Measurements from ENCODE around the gene PHF19. TPM values are rescaled to one million over a fixed set of nuclear protein-coding genes. Genes with fewer than 3 reads are reported as not detected.

The PHF19 gene
- polyA plus RNA-seq, 1 donor from 2014 or later, result 4.9 TPM

DNA sequence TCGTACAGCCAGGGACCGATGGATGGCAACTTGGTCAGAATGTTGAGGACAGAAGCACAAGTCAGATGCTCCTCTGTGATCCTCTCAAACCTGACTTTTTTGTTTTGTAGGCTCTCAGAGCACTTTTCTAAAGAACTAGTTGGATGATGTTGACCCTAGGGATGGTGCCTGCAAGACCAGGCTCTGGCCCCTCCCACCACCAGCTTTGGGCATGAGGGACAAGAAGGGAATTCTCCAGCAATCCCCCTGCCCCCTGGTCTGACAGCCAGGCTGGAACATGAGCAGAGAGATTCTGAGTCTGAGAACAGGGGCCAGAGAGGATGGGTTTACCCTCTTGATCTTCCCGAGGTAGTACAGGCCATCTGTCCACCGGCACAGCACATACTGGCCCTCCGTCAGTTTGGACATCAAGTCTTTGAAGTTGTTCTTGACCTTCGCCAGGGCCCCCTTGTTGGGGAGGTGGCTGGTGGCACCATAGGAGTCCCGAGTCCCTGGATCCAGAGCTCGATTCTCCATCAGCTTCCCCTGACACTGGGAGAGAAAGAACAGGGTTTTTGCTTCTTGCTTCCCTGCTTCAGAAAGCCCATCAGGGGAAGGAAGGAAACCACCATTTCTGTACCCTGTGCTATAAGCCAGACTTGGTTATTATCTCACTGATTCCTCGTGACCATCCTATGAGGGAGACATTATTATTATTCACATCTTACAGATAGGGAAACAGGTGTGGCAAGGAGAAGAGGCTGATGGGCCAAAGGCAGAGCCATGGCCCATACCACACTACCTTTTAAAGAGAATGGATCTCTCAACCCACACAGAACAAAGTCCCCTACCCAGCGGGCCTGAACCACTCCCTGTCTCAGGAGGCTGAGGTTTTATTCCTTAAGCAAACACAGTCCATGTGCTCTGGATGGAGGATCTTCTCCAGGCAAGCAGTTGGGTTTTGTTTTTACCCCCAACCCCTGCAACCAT, 2.5 kb downstream of the PHF19 start:
- Histone ChIP-seq H3K9ac (ENCODE audit: low read length) (no peak overlapping the region), H3K9me3 (ENCODE audit: low read length) (no peaks in the 10 kb centered on the region), H3K4me3 (ENCODE audit: low read length) (no peak overlapping the region), H2AFZ (ENCODE audit: low read depth, low read length) (no peak overlapping the region), H3K27me3 (ENCODE audit: insufficient read depth, low read depth, low read length) (peaks cover 10% of the 10 kb centered on the region), H3K4me2 (ENCODE audit: low read length) (no peak overlapping the region), H3K79me2 (replicated peaks; ENCODE audit: insufficient read depth, low read length) (no peaks in the 10 kb centered on the region), H4K20me1 (ENCODE audit: insufficient read depth) (no peaks in the 10 kb centered on the region), H3K9me2 (ENCODE audit: insufficient read depth, low read length) (no peaks in the 10 kb centered on the region), H3K36me3 (ENCODE audit: insufficient read depth, low read length) (no peaks in the 10 kb centered on the region), H3F3A (ENCODE audit: insufficient read depth, low read length, poor library complexity, severe bottlenecking) (peaks cover 4% of the 10 kb centered on the region), H3K27ac (ENCODE audit: low read length) (no peak overlapping the region)
- no peak for TF ChIP-seq EP300 (conservative IDR thresholded peaks at IDR 0.05; ENCODE audit: poor library complexity, severe bottlenecking)
- TF ChIP-seq POLR2AphosphoS5 (IDR thresholded peaks at IDR 0.05), result no peak
- TF ChIP-seq EZH2 (IDR thresholded peaks at IDR 0.05; ENCODE audit: borderline replicate concordance, insufficient read depth, low read length, poor library complexity, severe bottlenecking), result no peak

DNA sequence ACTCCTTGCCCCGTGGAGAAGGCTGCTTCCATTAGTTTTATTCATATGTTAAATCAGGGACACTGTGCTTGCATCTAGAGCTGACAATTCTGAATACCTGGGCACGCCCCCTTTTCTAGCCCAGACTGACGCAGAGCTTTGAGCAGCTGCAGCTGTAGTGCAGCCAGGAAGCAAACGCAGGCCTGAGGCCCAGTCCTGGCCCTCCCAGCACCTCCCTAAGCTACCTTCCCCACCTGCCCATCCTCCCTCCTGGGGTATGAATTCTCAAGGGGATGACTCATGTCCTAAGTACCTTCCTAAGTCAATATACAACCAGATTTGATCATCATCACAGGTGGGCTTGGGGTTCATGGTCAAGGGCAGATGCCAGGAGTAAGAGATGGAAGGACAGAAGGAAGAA, 3.5 kb downstream of the PHF19 start:
- Histone ChIP-seq H4K20me1 (ENCODE audit: insufficient read depth) (no peaks in the 10 kb centered on the region), H3K27ac (ENCODE audit: low read length) (no peak overlapping the region), H2AFZ (ENCODE audit: low read depth, low read length) (no peak overlapping the region), H3K27me3 (ENCODE audit: insufficient read depth, low read depth, low read length) (peaks cover 10% of the 10 kb centered on the region), H3K4me3 (ENCODE audit: low read length) (no peak overlapping the region), H3K36me3 (ENCODE audit: insufficient read depth, low read length) (no peaks in the 10 kb centered on the region), H3K79me2 (replicated peaks; ENCODE audit: insufficient read depth, low read length) (no peaks in the 10 kb centered on the region), H3K9ac (ENCODE audit: low read length) (no peak overlapping the region), H3K9me2 (ENCODE audit: insufficient read depth, low read length) (no peaks in the 10 kb centered on the region), H3F3A (ENCODE audit: insufficient read depth, low read length, poor library complexity, severe bottlenecking) (peaks cover 4% of the 10 kb centered on the region), H3K9me3 (ENCODE audit: low read length) (no peaks in the 10 kb centered on the region), H3K4me2 (ENCODE audit: low read length) (no peak overlapping the region)
- no peak for TF ChIP-seq TAF1 (IDR thresholded peaks at IDR 0.05; ENCODE audit: low read depth)
- TF ChIP-seq, protein P1, sequence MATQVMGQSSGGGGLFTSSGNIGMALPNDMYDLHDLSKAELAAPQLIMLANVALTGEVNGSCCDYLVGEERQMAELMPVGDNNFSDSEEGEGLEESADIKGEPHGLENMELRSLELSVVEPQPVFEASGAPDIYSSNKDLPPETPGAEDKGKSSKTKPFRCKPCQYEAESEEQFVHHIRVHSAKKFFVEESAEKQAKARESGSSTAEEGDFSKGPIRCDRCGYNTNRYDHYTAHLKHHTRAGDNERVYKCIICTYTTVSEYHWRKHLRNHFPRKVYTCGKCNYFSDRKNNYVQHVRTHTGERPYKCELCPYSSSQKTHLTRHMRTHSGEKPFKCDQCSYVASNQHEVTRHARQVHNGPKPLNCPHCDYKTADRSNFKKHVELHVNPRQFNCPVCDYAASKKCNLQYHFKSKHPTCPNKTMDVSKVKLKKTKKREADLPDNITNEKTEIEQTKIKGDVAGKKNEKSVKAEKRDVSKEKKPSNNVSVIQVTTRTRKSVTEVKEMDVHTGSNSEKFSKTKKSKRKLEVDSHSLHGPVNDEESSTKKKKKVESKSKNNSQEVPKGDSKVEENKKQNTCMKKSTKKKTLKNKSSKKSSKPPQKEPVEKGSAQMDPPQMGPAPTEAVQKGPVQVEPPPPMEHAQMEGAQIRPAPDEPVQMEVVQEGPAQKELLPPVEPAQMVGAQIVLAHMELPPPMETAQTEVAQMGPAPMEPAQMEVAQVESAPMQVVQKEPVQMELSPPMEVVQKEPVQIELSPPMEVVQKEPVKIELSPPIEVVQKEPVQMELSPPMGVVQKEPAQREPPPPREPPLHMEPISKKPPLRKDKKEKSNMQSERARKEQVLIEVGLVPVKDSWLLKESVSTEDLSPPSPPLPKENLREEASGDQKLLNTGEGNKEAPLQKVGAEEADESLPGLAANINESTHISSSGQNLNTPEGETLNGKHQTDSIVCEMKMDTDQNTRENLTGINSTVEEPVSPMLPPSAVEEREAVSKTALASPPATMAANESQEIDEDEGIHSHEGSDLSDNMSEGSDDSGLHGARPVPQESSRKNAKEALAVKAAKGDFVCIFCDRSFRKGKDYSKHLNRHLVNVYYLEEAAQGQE (IDR thresholded peaks at IDR 0.05; ENCODE audit: borderline replicate concordance), result no peak
- no peak for TF ChIP-seq SMC3 (conservative IDR thresholded peaks at IDR 0.05; ENCODE audit: poor library complexity)
- no peak for TF ChIP-seq MXI1 (conservative IDR thresholded peaks at IDR 0.05; ENCODE audit: poor library complexity, severe bottlenecking)
- TF ChIP-seq EZH2 (IDR thresholded peaks at IDR 0.05; ENCODE audit: borderline replicate concordance, insufficient read depth, low read length, poor library complexity, severe bottlenecking), result no peak
- TF ChIP-seq, protein P2, sequence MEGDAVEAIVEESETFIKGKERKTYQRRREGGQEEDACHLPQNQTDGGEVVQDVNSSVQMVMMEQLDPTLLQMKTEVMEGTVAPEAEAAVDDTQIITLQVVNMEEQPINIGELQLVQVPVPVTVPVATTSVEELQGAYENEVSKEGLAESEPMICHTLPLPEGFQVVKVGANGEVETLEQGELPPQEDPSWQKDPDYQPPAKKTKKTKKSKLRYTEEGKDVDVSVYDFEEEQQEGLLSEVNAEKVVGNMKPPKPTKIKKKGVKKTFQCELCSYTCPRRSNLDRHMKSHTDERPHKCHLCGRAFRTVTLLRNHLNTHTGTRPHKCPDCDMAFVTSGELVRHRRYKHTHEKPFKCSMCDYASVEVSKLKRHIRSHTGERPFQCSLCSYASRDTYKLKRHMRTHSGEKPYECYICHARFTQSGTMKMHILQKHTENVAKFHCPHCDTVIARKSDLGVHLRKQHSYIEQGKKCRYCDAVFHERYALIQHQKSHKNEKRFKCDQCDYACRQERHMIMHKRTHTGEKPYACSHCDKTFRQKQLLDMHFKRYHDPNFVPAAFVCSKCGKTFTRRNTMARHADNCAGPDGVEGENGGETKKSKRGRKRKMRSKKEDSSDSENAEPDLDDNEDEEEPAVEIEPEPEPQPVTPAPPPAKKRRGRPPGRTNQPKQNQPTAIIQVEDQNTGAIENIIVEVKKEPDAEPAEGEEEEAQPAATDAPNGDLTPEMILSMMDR (IDR thresholded peaks at IDR 0.05; ENCODE audit: poor library complexity, severe bottlenecking), result no peak
- no peak for TF ChIP-seq POLR2AphosphoS5 (IDR thresholded peaks at IDR 0.05)
- no peak for TF ChIP-seq RAD21 (conservative IDR thresholded peaks at IDR 0.05)
- no peak for TF ChIP-seq EP300 (conservative IDR thresholded peaks at IDR 0.05; ENCODE audit: poor library complexity, severe bottlenecking)

Data from neural cell (in vitro differentiated cells).